Measurements from ENCODE around the gene MTERF1. TPM values are rescaled to one million over a fixed set of nuclear protein-coding genes. Genes with fewer than 3 reads are reported as not detected.

The MTERF1 gene
- total and polyA plus RNA-seq, 2 experiments from 2014 or later: 14.5 to 19.7 TPM

DNA sequence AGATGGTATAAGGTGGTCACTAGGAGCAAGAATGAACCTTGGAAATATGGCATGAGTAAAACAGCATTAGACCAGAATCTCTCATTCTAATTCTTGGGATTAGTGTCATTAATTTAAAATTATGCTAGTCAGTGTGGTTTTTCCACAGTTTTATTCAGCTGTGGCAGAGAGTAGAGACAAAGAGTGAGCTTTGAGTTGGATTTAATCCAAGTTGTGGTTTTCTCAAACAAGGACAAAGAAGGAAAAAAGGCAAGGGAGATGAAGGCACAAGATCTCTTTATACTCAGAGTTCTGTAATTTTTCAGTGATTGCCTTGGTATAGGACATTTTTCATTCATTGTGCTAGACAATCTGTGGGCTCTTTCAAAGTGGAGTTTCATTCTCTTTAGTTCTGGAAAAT lies 32.0 kb upstream of the MTERF1 start (continued):
- TF ChIP-seq, protein P1, sequence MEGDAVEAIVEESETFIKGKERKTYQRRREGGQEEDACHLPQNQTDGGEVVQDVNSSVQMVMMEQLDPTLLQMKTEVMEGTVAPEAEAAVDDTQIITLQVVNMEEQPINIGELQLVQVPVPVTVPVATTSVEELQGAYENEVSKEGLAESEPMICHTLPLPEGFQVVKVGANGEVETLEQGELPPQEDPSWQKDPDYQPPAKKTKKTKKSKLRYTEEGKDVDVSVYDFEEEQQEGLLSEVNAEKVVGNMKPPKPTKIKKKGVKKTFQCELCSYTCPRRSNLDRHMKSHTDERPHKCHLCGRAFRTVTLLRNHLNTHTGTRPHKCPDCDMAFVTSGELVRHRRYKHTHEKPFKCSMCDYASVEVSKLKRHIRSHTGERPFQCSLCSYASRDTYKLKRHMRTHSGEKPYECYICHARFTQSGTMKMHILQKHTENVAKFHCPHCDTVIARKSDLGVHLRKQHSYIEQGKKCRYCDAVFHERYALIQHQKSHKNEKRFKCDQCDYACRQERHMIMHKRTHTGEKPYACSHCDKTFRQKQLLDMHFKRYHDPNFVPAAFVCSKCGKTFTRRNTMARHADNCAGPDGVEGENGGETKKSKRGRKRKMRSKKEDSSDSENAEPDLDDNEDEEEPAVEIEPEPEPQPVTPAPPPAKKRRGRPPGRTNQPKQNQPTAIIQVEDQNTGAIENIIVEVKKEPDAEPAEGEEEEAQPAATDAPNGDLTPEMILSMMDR (conservative IDR thresholded peaks at IDR 0.05; ENCODE audit: low read depth in 2 of 2): no peak
- TF ChIP-seq POLR2AphosphoS5 (IDR thresholded peaks at IDR 0.05; ENCODE audit: low read depth): no peak
- TF ChIP-seq, protein P2, sequence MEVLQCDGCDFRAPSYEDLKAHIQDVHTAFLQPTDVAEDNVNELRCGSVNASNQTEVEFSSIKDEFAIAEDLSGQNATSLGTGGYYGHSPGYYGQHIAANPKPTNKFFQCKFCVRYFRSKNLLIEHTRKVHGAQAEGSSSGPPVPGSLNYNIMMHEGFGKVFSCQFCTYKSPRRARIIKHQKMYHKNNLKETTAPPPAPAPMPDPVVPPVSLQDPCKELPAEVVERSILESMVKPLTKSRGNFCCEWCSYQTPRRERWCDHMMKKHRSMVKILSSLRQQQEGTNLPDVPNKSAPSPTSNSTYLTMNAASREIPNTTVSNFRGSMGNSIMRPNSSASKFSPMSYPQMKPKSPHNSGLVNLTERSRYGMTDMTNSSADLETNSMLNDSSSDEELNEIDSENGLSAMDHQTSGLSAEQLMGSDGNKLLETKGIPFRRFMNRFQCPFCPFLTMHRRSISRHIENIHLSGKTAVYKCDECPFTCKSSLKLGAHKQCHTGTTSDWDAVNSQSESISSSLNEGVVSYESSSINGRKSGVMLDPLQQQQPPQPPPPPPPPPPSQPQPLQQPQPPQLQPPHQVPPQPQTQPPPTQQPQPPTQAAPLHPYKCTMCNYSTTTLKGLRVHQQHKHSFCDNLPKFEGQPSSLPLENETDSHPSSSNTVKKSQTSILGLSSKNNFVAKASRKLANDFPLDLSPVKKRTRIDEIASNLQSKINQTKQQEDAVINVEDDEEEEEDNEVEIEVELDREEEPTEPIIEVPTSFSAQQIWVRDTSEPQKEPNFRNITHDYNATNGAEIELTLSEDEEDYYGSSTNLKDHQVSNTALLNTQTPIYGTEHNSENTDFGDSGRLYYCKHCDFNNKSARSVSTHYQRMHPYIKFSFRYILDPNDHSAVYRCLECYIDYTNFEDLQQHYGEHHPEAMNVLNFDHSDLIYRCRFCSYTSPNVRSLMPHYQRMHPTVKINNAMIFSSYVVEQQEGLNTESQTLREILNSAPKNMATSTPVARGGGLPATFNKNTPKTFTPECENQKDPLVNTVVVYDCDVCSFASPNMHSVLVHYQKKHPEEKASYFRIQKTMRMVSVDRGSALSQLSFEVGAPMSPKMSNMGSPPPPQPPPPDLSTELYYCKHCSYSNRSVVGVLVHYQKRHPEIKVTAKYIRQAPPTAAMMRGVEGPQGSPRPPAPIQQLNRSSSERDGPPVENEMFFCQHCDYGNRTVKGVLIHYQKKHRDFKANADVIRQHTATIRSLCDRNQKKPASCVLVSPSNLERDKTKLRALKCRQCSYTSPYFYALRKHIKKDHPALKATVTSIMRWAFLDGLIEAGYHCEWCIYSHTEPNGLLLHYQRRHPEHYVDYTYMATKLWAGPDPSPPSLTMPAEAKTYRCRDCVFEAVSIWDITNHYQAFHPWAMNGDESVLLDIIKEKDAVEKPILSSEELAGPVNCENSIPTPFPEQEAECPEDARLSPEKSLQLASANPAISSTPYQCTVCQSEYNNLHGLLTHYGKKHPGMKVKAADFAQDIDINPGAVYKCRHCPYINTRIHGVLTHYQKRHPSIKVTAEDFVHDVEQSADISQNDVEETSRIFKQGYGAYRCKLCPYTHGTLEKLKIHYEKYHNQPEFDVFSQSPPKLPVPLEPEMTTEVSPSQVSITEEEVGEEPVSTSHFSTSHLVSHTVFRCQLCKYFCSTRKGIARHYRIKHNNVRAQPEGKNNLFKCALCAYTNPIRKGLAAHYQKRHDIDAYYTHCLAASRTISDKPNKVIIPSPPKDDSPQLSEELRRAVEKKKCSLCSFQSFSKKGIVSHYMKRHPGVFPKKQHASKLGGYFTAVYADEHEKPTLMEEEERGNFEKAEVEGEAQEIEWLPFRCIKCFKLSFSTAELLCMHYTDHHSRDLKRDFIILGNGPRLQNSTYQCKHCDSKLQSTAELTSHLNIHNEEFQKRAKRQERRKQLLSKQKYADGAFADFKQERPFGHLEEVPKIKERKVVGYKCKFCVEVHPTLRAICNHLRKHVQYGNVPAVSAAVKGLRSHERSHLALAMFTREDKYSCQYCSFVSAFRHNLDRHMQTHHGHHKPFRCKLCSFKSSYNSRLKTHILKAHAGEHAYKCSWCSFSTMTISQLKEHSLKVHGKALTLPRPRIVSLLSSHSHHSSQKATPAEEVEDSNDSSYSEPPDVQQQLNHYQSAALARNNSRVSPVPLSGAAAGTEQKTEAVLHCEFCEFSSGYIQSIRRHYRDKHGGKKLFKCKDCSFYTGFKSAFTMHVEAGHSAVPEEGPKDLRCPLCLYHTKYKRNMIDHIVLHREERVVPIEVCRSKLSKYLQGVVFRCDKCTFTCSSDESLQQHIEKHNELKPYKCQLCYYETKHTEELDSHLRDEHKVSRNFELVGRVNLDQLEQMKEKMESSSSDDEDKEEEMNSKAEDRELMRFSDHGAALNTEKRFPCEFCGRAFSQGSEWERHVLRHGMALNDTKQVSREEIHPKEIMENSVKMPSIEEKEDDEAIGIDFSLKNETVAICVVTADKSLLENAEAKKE (CRISPR knock-in tag; IDR thresholded peaks at IDR 0.05): no peak

DNA sequence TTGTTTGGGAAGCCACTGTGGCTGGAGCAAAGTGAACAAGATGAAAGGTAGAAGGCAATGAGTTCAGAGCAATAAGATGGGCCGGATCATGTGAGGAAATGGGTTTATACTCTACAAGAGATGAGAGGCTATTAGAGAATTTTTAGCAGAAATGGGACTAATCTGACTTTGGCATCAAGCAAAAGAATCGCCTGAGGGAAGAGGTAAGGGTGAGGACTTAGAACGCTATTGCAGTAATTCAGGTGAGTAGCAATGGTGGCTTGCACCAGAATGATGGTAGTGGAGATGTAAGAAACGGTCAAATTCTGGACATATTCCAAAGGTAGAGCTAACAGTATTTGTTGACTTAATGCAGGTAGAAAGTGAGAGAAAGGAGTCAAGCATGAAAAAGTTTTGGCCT lies 30.6 kb upstream of the MTERF1 start:
- Histone ChIP-seq H3K36me3 (ENCODE audit: insufficient read depth) (no peaks in the 10 kb centered on the region), H3K27me3 (ENCODE audit: insufficient read depth) (no peaks in the 10 kb centered on the region), H3K27ac (ENCODE audit: low read depth) (no peak overlapping the region), H3K4me2 (no peak overlapping the region), H4K20me1 (replicated peaks; ENCODE audit: insufficient read depth) (no peaks in the 10 kb centered on the region), H3F3A (replicated peaks; ENCODE audit: low read depth) (no peaks in the 10 kb centered on the region), H3K9me2 (ENCODE audit: insufficient read depth) (peaks cover 15% of the 10 kb centered on the region; the same call in 1 of the 2 replicates), H3K4me1 (ENCODE audit: insufficient read depth) (peaks cover 5% of the 10 kb centered on the region; the same call in 1 of the 2 replicates), H3K4me3 (no peak overlapping the region), H2AFZ (no peak overlapping the region), H3K79me2 (replicated peaks; ENCODE audit: insufficient read depth) (no peaks in the 10 kb centered on the region)
- ATAC-seq (no peak), DNase-seq (ENCODE audit: low spot score) (no peak)
- peaks cover 18% of the 10 kb centered on the region; the same call in 2 of the 3 replicates for H3K9me3 Mint-ChIP-seq
- peaks cover 4% of the 10 kb centered on the region for H3K4me1 Mint-ChIP-seq
- H3K27ac Mint-ChIP-seq: no peak overlapping the region
- H3K36me3 Mint-ChIP-seq (ENCODE audit: low read depth): peaks cover 10% of the 10 kb centered on the region
- H3K27me3 Mint-ChIP-seq (ENCODE audit: insufficient read depth, low read depth, poor library complexity): peaks cover 3% of the 10 kb centered on the region
- H3K4me3 Mint-ChIP-seq: no peak overlapping the region
- no peak for TF ChIP-seq CREB1 (CRISPR knock-in tag; IDR thresholded peaks at IDR 0.05; ENCODE audit: low read depth)
- TF ChIP-seq, protein P2 (CRISPR knock-in tag; IDR thresholded peaks at IDR 0.05): no peak
- TF ChIP-seq EZH2 (IDR thresholded peaks at IDR 0.05; ENCODE audit: low read depth, unreplicated experiment): no peak
- TF ChIP-seq NANOG (IDR thresholded peaks at IDR 0.05; ENCODE audit: borderline replicate concordance): no peak
- TF ChIP-seq ZNF331 (CRISPR knock-in tag; IDR thresholded peaks at IDR 0.05; ENCODE audit: low read depth): no peak
